NCI-H1048 (cell line): Measurements from ENCODE around the gene E4F1.
"Not testable (repeated sequence)": the region's sequence is repeated elsewhere in the genome, so short reads cannot be mapped to it uniquely, and the experiment has no call there.

ENCODE experiments used
- DNase-seq: peaks from one replicate; lab custom pipeline; 2025; lab: John Stamatoyannopoulos, UW

The E4F1 gene

GRCh38 chr16:2231016-2231931 lies 7.9 kb downstream of the E4F1 start:
- DNase-seq, result no peak

DNA sequence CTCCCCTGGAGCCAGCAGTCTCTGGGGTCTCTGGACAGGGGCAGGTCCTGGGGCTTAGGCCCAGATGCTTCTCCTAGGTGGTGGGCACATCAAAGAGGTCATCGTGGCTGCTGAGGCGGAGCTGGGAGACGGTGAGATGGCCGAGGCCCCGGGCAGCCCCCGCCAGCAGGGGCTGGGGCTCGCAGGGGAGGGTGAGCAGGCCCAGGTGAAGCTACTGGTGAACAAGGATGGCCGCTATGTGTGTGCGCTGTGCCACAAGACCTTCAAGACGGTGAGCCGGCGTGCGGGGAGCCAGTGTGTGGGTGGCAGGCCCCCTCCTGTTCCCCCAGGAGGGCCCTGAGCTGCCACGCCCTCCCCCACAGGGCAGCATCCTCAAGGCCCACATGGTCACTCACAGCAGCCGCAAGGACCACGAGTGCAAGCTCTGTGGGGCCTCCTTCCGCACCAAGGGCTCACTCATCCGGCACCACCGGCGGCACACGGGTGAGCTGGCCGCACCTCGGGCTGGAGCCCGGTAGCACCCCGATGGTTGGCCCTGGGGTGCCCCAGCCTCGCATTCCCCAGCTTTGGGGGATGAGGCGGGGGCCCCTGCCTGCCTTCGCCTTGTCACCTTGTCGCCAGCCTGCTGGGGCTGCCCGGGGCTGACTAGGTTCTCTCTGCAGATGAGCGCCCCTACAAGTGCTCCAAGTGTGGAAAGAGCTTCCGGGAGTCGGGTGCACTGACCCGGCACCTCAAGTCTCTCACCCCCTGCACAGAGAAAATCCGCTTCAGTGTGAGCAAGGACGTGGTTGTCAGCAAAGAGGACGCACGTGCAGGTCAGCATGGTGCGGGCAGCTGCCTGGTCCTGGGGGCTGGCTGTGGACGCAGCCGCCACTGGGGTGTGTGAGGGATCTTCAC lies 9.0 kb downstream of the E4F1 start:
- DNase-seq, result no peak

DNA sequence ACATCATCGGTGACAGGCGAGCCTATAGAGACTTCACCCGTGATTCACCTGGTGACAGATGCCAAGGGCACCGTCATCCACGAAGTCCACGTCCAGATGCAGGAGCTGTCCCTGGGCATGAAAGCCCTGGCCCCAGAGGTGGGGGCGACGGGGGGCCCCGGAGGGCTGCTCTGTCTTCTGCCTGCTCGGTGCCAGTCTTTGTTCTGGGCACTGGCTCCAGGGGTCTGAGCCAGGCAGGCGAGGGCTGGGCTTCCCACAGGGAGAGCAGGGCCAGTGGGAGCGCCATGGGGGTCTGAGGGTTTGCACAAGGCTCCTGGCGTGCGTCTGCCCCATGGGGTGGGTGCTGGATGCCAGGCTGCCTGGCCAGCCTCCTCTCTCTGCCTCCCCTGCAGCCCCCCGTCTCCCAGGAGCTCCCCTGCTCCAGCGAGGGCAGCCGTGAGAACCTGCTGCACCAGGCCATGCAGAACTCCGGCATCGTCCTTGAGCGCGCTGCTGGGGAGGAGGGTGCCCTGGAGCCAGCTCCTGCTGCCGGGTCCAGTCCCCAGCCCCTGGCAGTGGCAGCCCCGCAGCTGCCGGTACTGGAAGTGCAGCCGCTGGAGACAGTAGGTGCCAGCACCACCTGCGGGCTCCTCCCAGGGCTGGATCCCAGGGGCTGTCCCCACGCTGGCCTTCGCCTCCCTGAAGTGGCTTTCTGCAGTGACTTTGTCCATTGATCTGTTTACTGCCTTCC lies 9.8 kb downstream of the E4F1 start:
- DNase-seq, result no peak

DNA sequence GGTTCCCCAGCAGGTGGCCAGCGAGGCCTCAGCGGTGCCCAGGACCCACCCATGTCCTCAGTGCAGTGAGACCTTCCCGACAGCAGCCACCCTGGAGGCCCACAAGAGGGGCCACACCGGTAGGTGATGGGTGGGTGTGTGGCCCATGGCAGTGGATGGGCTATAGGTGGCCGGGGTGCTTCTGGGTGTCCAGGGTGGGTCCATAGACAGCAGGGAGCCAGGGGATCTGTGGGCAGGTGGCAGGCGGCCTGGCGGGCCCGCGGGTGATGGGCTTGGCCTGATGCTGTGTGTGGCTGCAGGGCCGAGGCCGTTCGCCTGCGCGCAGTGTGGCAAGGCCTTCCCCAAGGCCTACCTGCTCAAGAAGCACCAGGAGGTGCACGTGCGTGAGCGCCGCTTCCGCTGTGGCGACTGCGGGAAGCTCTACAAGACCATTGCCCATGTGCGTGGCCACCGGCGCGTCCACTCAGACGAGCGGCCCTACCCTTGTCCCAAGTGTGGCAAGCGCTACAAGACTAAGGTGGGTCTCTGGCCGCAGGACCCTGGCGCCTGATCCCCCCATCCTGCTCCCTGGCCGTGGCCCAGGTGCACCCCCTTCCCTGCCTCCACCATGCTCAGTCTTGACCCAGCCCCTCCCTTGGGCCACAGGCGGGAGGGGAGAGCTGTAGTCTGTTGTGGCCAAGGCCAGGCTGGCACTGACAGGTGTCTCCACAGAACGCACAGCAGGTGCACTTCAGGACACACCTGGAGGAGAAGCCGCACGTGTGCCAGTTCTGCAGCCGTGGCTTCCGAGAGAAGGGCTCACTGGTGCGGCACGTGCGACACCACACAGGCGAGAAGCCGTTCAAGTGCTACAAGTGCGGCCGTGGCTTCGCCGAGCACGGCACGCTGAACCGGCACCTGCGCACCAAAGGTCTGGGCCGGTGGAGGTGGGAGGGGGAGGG lies 10.8 kb downstream of the E4F1 start:
- DNase-seq, result no peak

- DNase-seq, result no peak
These were observed 11.4 kb downstream of the E4F1 start for GRCh38 chr16:2234813-2235170.

DNA sequence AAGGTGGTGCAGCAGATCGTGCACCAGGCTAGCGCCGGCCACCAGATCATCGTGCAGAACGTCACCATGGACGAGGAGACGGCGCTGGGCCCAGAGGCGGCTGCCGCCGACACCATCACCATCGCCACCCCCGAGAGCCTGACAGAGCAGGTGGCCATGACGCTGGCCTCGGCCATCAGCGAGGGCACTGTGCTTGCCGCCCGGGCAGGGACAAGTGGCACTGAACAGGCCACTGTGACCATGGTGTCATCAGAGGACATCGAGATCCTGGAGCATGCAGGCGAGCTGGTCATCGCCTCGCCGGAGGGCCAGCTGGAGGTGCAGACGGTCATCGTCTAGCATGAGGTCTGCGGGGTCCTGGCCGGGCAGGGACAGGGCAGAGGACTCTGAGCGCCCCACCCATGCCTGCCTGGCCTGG lies 11.9 kb downstream of the E4F1 start:
- no peak for DNase-seq

DNA sequence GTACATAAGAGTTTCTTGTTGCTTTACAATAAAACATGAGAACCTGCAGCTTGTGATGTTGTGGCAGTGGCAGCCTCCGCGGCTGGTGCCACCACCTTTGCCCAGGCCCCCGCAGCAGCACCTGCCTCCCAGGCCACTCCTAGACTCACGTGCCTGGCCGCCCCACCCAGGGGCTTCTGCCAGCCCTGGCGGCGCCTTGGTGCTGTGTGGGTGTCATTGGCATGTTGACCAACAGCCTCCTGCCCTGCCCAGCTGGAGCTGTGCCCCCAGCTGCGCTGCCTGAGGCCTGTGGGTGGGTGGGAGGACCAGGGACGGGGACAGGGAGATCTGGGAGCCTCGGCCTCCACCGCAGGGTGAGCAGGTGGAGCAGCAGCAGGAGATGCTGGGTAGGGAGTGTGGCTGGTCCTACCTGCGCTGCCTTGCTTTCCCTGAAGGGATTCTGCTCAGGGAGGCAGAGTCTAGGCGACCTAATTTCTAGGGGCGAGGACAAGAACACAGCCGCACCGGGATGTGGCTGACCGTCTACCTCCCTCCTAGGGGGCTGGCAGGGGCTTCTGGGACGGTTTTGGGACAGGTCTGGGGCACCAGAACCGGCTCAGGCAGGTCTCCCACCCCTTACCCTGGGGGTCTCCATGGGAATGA lies 12.4 kb downstream of the E4F1 start:
- no peak for DNase-seq

- DNase-seq, result no peak
These were observed 13.1 kb downstream of the E4F1 start, which contains the start of gene DNASE1L2 for GRCh38 chr16:2236337-2237101. Gene DNASE1L2, plus strand, starts transcription at chr16:2236444. Its CDS starts 373 bp downstream, at chr16:2236817.

DNA sequence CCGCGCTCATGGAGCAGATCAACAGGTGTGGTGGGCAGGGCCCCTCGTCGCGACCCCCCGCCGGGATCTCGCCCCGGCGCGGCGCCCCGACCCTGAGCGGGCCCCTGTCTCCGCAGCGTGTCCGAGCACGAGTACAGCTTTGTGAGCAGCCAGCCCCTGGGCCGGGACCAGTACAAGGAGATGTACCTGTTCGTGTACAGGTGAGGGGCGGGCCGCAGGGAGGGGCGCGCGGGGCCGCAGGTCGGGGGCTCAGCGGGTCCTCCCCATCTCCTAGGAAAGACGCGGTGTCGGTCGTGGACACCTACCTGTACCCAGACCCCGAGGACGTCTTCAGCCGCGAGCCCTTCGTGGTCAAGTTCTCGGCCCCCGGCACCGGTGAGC lies 13.7 kb downstream of the E4F1 start:
- DNase-seq, result no peak

DNA sequence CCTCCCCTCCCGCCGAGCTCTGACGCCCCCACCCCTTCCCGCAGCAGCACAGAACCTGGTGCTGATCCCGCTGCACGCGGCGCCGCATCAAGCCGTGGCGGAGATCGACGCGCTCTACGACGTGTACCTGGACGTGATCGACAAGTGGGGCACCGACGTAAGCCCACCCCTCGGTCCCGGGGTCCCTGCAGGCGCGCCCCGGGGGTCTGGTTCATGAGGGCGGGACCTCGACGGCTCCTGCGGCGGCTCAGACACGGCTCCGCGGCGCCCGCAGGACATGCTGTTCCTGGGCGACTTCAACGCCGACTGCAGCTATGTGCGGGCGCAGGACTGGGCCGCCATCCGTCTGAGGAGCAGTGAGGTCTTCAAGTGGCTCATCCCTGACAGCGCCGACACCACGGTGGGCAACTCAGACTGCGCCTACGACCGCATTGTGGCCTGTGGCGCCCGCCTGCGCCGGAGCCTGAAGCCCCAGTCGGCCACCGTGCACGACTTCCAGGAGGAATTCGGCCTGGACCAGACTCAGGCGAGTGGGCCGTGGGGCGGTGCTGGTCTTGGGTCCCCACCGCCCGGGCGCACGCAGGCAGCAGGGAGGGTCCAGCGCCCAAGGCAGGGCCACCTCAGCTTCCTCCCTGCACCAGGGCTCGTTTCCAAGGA lies 14.2 kb downstream of the E4F1 start:
- DNase-seq, result no peak

DNA sequence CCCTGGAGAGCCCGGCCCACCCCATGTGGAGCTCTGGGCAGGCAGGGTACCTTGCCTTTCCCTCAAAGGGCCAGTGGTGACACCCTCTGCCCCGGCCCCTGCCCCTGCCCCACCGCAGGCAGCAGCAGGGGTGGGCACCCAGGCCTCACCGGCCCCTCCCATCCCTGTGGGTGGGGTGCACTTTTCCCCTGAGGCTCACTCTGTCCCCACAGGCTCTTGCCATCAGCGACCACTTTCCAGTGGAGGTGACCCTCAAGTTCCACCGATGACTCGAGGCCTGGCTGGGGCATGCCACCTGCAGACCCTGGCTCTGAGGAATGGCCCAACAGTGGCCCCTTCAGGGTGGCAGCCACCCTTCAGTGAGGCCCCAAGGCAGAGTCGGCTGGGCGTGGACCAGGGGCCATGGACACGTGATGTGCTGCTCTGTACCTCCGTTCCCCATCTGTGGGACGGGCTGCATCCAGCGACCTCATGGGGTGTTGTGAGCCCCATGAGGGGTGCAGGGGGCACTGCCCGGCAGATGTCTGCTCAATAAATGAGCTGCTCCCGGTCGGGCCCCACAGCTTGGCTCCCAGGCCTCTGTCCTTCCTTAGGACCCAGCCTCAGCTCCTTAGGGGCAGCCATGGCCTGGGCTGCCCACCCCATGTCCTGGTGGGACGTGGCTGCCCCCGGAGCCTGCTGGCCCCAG lies 14.9 kb downstream of the E4F1 start:
- DNase-seq, result no peak

DNA sequence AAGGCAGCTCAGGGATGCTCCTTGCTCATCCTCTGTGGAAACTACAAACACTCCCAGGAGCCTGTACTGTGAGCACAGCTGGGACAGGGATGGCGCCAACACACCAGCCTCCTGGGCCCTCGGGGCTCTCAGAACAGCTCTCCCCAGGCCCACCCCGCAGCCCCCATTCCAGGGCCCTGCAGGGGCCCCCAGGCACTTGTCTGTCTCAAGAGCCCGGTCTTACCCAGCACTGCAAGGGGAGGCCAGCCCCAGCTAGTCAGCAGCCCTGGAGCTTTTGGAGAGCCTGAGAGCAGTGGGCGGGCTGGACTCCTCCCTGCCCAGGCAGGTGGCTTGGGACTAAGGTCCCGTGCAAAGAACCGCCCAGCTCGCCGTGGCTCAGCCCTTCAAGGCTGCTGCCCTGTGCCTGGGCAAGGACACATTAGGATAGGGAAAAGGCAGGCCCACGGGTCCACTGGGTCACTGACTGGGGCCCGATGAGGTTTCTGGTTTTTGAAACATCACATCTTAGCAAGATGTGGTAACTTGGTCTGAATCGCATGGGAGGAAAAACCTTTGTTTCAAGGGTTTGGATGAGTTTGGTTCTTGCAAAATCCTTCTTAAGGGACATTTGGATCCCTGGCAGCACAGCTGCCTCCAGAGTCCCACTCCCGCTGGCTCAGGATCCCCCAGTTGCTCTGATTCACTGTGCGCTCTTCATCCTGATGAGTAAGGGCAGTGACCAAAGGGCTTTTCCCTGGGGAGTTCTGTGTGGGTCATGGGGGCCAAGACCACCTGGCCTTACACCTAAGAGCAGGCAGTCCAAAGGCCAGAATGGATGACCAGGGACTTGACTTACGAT lies 15.7 kb downstream of the E4F1 start:
- DNase-seq, result no peak

GRCh38 chr16:2240331-2240730 lies 16.9 kb downstream of the E4F1 start:
- not testable (repeated sequence) for DNase-seq

DNA sequence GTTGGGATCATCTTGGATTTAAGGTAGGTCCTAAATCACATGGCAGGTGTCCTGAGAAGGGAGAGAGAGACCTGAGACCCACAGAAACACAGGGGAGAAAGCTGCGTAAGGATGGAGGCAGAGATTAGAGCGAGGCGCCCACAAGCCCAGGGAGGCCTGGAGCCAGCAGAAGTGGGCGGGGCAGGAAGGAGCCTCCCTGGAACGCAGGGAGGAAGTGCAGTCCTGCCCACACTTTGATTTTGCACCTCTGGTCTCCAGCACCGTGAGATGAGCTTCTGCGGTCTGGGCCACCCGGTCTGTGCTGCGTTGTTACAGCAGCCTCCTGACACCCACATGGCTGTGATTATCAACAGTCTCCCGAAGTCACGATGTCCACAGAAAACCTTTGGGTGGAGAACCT lies 19.2 kb downstream of the E4F1 start:
- no peak for DNase-seq

DNA sequence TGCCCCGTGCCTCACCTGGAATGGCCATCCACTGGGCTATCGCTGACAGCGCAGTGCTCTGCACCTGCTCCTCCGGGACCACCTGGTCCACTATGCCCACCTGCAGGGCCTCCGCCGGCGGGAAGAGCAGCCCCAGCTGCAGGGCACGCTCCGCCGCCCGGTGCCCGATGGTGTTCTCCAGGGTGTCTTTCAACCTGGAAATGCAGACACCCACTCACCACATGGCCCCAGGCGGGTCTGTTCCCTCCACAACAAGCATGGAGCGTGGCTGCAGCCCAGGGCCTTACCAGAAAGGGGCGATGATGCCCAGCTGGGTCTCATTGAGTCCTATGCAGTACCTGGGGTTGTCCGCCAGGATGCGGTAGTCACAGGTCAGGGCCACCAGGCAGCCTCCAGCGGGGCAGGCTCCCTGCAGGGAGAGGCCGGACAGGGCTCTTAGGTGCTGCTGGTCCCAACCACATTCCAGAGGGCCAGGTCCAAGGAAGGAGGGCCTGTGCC lies 19.7 kb downstream of the E4F1 start:
- no peak for DNase-seq

GRCh38 chr16:2243781-2244180 lies 20.4 kb downstream of the E4F1 start:
- no peak for DNase-seq

- no peak for DNase-seq
These were observed 20.9 kb downstream of the E4F1 start for GRCh38 chr16:2244301-2244700.
